ENCODE results near the gene LRTM1. TPM values are rescaled to one million over a fixed set of nuclear protein-coding genes. Genes with fewer than 3 reads are reported as not detected.

Gene LRTM1
- not detected in 2 replicates for total RNA-seq

GRCh38 chr3:54928046-54928770, at the start of gene LRTM1:
LRTM1 (minus strand) TSS chr3:54928059; CDS start chr3:54927911, 148 bp downstream.

Data from smooth muscle cell of bladder (primary cell).